Chondrocyte (in vitro differentiated cells): ENCODE data around the gene DGKH. TPM values are rescaled to one million over a fixed set of nuclear protein-coding genes. Genes with fewer than 3 reads are reported as not detected.

ENCODE experiments used
- DNase-seq: peaks from one replicate; pipeline ENCODE4 v3.0.0; 2021; ENCODE audit warnings: mixed read lengths, low spot score
- H3K27ac Mint-ChIP-seq: one replicate; pipeline ENCODE4 v1.8.0; 2021; ENCODE audit warnings: mild to moderate bottlenecking, moderate library complexity, mixed read lengths; ENCODE audit not compliant: unreplicated experiment
- H3K27me3 Mint-ChIP-seq: 2 replicates; pipeline ENCODE4 v1.8.0; 2021; ENCODE audit warnings: low read depth, mixed read lengths
- H3K36me3 Mint-ChIP-seq: 2 replicates; pipeline ENCODE4 v1.8.0; 2021; ENCODE audit warnings: low read depth, mixed read lengths
- H3K4me1 Mint-ChIP-seq: 2 replicates; pipeline ENCODE4 v1.8.0; 2021; ENCODE audit warnings: low read depth, mild to moderate bottlenecking, mixed read lengths
- H3K4me3 Mint-ChIP-seq: one replicate; pipeline ENCODE4 v1.8.0; 2021; ENCODE audit warnings: mild to moderate bottlenecking, moderate library complexity, mixed read lengths; ENCODE audit not compliant: unreplicated experiment
- H3K9me3 Mint-ChIP-seq: 2 replicates; pipeline ENCODE4 v1.8.0; 2021; ENCODE audit warnings: low read depth, mixed read lengths
- CTCF ChIP-seq: fragments of 200-600 bp; sonication (generic); IDR thresholded peaks from 2 replicates; pipeline ENCODE4 v1.5.0; 2021; ENCODE audit warnings: antibody characterized with exemption, mild to moderate bottlenecking, moderate library complexity
- total RNA-seq: library from RNA; stranded (reverse); gene quantifications from 3 replicates; pipeline ENCODE4 v1.2.1, GENCODE V29; 2021

The DGKH gene
- total RNA-seq, 1 donor from 2014 or later = 14.7 TPM

DNA sequence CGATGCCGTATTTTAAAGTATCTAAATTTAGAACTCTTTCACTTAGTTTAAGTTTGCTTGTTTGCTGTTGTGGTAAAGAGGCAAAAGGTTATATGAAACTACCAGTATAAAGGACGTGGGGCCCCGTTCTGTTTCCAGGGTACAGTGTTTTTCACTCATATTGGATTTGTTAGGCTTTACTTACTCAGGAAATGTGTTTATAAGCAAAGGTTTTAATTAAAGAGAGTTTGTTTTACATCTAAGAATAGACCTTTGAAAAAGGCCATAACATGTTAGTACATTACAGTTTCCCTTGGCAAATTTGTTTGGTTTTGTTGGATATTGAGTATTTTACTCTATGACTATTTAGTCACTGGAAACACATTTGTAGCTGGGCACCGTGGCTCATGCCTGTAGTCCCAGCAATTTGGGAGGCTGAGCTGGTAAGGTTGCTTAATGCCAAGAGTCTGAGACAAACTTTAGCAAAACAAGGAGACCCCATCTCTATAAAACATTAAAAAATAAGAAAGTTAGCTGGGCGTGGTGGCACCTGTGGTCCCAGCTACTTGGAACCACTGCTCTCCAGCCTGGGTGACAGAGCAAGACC lies 7.1 kb downstream of the DGKH start:
- Mint-ChIP-seq H3K4me3 (no peak overlapping the region), H3K27me3 (no peaks in the 10 kb centered on the region), H3K27ac (no peak overlapping the region), H3K9me3 (peaks cover 4% of the 10 kb centered on the region), H3K36me3 (peaks cover 3% of the 10 kb centered on the region), H3K4me1 (peaks cover 3% of the 10 kb centered on the region)
- TF ChIP-seq CTCF = no peak
- no peak for DNase-seq

- H3K4me1 Mint-ChIP-seq = peaks cover 3% of the 10 kb centered on the region
- H3K27me3 Mint-ChIP-seq = no peaks in the 10 kb centered on the region
- no peak overlapping the region for H3K27ac Mint-ChIP-seq
- TF ChIP-seq CTCF = no peak
- H3K36me3 Mint-ChIP-seq = peaks cover 3% of the 10 kb centered on the region
- no peak for DNase-seq
- H3K4me3 Mint-ChIP-seq = no peak overlapping the region
- H3K9me3 Mint-ChIP-seq = peaks cover 4% of the 10 kb centered on the region
Measured at GRCh38 chr13:42056146-42056545, 7.7 kb downstream of the DGKH start.

GRCh38 chr13:42056583-42056982 lies 8.1 kb downstream of the DGKH start:
- DNase-seq = no peak
- Mint-ChIP-seq H3K4me3 (no peak overlapping the region), H3K27me3 (no peaks in the 10 kb centered on the region), H3K27ac (no peak overlapping the region), H3K9me3 (peaks cover 4% of the 10 kb centered on the region), H3K4me1 (peaks cover 3% of the 10 kb centered on the region), H3K36me3 (peaks cover 6% of the 10 kb centered on the region)
- TF ChIP-seq CTCF = no peak

DNA sequence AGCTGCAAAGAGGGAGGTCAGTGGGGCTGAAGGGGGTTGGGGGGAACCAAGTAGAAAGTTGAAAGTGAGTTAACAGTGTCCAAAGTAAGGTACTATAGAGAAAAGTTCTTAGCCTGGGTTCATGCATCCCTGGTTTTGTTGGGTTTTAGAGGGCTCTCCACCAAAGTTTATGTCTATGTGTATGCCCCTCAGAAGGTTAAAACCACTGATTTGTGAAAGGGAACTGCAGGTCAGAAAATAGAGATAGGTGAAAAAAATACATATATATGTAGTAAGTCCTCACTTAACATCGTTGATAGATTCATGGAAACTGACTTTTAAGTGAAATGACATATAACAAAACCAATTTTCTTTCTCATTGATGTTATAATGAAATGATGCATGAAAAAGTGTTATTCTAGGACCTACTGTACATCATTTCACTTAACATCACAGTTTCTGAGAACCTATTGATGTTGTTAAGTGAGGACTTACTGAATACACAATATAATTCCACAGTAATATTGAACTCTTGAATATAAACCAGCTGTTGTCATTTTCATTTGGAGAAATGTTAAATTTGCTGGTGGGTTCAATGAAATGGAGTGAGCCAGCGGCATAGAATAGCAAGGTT lies 9.6 kb downstream of the DGKH start:
- Mint-ChIP-seq H3K4me1 (peaks cover 5% of the 10 kb centered on the region), H3K4me3 (no peak overlapping the region), H3K27me3 (no peaks in the 10 kb centered on the region), H3K36me3 (peaks cover 7% of the 10 kb centered on the region), H3K27ac (no peak overlapping the region), H3K9me3 (peaks cover 4% of the 10 kb centered on the region)
- no peak for DNase-seq
- no peak for TF ChIP-seq CTCF

GRCh38 chr13:42061943-42062342 lies 13.5 kb downstream of the DGKH start:
- Mint-ChIP-seq H3K9me3 (peaks cover 4% of the 10 kb centered on the region), H3K27ac (no peak overlapping the region), H3K27me3 (no peaks in the 10 kb centered on the region), H3K4me1 (peaks cover 12% of the 10 kb centered on the region), H3K36me3 (peaks cover 20% of the 10 kb centered on the region), H3K4me3 (no peak overlapping the region)
- no peak for DNase-seq
- no peak for TF ChIP-seq CTCF
